ENCODE data around the gene MAP6.
A peak's percentile ranks its signal among the peaks of the same experiment; 100 is the strongest.

The MAP6 gene

GRCh38 chr11:75565221-75565814 is 103.5 kb downstream of the MAP6 start:
- DNase-seq: peak; percentile 22

- peak; percentile 68 for DNase-seq
Observed at GRCh38 chr11:75563978-75564552, 104.8 kb downstream of the MAP6 start.

GRCh38 chr11:75563501-75563977 is 105.3 kb downstream of the MAP6 start:
- no peak for DNase-seq

GRCh38 chr11:75562836-75563484 is 105.9 kb downstream of the MAP6 start:
- peak; percentile 70 for DNase-seq

- peak; percentile 84 for DNase-seq
Observed at GRCh38 chr11:75562048-75562835, 106.6 kb downstream of the MAP6 start, which contains the start of gene SERPINH1. SERPINH1 (plus strand) TSS chr11:75562253; CDS start chr11:75566350, 4,097 bp downstream.

GRCh38 chr11:75561426-75562047 is 107.3 kb downstream of the MAP6 start:
- no peak for DNase-seq

- DNase-seq: no peak
Observed at GRCh38 chr11:75560644-75561043, 108.2 kb downstream of the MAP6 start.

- DNase-seq: peak; percentile 83
Observed at GRCh38 chr11:75558939-75559843, 109.6 kb downstream of the MAP6 start.

- DNase-seq: peak; percentile 96
Observed at GRCh38 chr11:75557666-75558494, 111.0 kb downstream of the MAP6 start.

GRCh38 chr11:75556275-75556674 is 112.6 kb downstream of the MAP6 start:
- no peak for DNase-seq

GRCh38 chr11:75555079-75555811 is 113.6 kb downstream of the MAP6 start:
- DNase-seq: no peak

- peak; percentile 98 for DNase-seq
Observed at GRCh38 chr11:75554258-75555022, 114.4 kb downstream of the MAP6 start.

- no peak for DNase-seq
Observed at GRCh38 chr11:75553889-75554257, 115.0 kb downstream of the MAP6 start.

GRCh38 chr11:75553182-75553581 is 115.7 kb downstream of the MAP6 start:
- DNase-seq: no peak

- no peak for DNase-seq
Observed at GRCh38 chr11:75549370-75549958, 119.4 kb downstream of the MAP6 start.

- DNase-seq: no peak
Observed at GRCh38 chr11:75548595-75549272, 120.1 kb downstream of the MAP6 start.

GRCh38 chr11:75547617-75548058 is 121.2 kb downstream of the MAP6 start:
- peak; percentile 57 for DNase-seq

GRCh38 chr11:75547177-75547576 is 121.7 kb downstream of the MAP6 start:
- no peak for DNase-seq

Data from NCI-H226 (cell line).